Measurements from ENCODE around the gene INSYN1.
"Not testable (repeated sequence)": the region's sequence is repeated elsewhere in the genome, so short reads cannot be mapped to it uniquely, and the experiment has no call there.

INSYN1 gene

DNA sequence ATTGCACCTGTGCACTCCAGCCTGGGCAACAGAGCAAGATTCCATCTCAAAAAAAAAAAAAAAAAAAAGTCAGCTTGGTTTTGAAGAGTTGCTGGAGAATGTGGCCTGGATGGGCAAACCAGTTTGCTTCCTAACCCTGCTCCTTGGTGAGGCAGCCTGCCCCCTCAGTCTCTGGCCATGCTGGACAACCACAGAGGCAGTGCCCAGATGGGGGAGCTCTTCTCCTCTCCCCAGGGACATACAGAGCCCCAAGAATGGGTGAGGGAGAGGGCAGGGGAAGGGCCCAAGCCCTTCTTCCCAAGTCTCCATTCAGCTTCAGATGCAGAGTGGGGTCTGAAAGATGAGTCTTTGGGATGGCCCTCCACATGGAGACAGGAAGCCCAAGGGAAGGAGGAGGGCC, 41.0 kb downstream of the INSYN1 start:
- DNase-seq (ENCODE audit: low spot score): no peak

DNA sequence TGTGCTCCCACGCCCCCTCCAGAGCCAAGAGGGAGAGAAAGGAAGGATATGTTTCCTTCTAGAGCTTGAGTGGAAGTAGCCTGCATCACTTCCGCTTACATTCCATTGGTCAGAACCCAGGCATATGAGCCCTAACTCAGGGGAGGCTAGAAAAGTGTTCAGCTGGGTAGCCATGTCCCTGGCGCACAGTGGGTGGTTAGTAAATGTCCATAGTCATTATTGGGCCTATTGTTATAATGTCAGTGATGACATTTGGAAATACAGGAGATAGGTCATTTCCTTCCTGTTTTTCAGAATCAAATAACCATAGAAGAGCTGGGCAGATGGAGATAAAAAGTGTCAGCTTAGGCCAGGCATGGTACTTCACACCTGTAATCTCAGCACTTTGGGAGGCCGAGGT, 41.6 kb downstream of the INSYN1 start:
- DNase-seq (ENCODE audit: low spot score): no peak

GRCh38 chr15:73710321-73710720, 42.8 kb downstream of the INSYN1 start:
- no peak for DNase-seq (ENCODE audit: low spot score)

DNA sequence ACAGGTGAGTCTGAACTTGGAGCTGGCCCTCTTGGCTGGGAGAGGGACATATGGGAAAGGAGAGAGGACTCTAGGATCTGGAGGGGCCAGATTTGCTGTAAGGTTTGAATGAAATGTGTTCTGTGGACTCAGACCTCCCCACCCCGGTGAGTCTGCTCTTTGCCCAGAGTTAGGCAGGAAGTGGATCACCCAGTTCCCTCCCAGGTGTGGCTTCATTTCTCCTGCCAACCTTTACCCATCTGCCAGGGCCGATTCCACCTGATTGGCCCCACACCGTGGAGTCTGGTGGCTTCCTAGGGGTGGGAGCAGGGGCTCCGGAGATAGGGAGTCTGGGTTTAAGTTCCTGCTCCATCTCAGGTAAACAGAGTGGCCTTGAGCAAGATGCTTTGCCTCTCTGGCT, 43.5 kb downstream of the INSYN1 start:
- DNase-seq (ENCODE audit: low spot score): no peak

- DNase-seq (ENCODE audit: low spot score): no peak
These were observed 43.9 kb downstream of the INSYN1 start for GRCh38 chr15:73709241-73709640.

GRCh38 chr15:73708691-73709090, 44.5 kb downstream of the INSYN1 start:
- no peak for DNase-seq (ENCODE audit: low spot score)

GRCh38 chr15:73704869-73705645, 48.1 kb downstream of the INSYN1 start:
- peak; percentile 51 for DNase-seq (ENCODE audit: low spot score)

GRCh38 chr15:73704142-73704868, 48.8 kb downstream of the INSYN1 start:
- DNase-seq (ENCODE audit: low spot score): not testable (repeated sequence)

DNA sequence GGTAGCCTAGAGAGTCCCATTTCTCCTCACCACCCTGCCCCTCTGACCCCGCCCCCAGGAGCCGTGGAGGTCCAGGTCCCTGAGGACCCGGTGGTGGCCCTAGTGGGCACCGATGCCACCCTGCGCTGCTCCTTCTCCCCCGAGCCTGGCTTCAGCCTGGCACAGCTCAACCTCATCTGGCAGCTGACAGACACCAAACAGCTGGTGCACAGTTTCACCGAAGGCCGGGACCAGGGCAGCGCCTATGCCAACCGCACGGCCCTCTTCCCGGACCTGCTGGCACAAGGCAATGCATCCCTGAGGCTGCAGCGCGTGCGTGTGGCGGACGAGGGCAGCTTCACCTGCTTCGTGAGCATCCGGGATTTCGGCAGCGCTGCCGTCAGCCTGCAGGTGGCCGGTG, 49.5 kb downstream of the INSYN1 start:
- DNase-seq (ENCODE audit: low spot score): not testable (repeated sequence)

GRCh38 chr15:73702311-73703239, 50.6 kb downstream of the INSYN1 start:
- DNase-seq (ENCODE audit: low spot score): not testable (repeated sequence)

- peak; percentile 76 for DNase-seq (ENCODE audit: low spot score)
These were observed 52.9 kb downstream of the INSYN1 start for GRCh38 chr15:73700041-73700842.

GRCh38 chr15:73699249-73700040, 53.7 kb downstream of the INSYN1 start:
- no peak for DNase-seq (ENCODE audit: low spot score)

GRCh38 chr15:73697033-73697467, 56.1 kb downstream of the INSYN1 start:
- DNase-seq (ENCODE audit: low spot score): peak; percentile 70

- DNase-seq (ENCODE audit: low spot score): no peak
These were observed 56.5 kb downstream of the INSYN1 start for GRCh38 chr15:73696641-73697001.

- no peak for DNase-seq (ENCODE audit: low spot score)
These were observed 57.1 kb downstream of the INSYN1 start for GRCh38 chr15:73695773-73696640.

- no peak for DNase-seq (ENCODE audit: low spot score)
These were observed 58.7 kb downstream of the INSYN1 start for GRCh38 chr15:73694419-73694818.

DNA sequence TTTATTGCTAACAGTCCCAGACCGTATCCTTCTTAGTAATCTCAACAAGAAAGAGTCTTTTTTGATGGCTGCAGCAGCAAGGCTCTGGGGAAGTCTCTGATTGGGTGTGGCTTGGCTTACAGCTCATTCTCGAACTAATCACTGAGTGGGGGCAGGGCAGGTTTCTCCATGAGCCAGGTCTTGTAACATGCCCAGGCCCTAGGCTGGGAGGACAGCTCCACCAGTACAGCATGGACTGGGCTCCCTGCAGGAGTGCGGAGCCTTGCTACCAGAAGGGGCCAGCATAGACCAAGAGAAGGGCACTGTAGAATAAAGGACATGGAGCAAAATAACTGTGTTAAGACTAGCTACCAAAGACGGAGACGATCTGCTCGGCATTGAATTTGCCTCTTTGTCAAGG, 61.8 kb downstream of the INSYN1 start:
- DNase-seq (ENCODE audit: low spot score): no peak

- DNase-seq (ENCODE audit: low spot score): no peak
These were observed 64.7 kb downstream of the INSYN1 start for GRCh38 chr15:73688455-73688854.

- DNase-seq (ENCODE audit: low spot score): no peak
These were observed 65.8 kb downstream of the INSYN1 start for GRCh38 chr15:73687351-73687750.

GRCh38 chr15:73686781-73687256, 66.3 kb downstream of the INSYN1 start:
- DNase-seq (ENCODE audit: low spot score): no peak

Measured in CD4-positive, alpha-beta T cell treated with Interleukin-15 for 4 hours (primary cell).